B cell (primary cell): ENCODE measurements around the gene BRINP3. TPM values are rescaled to one million over a fixed set of nuclear protein-coding genes. Genes with fewer than 3 reads are reported as not detected.

Experiments used
- ATAC-seq: fragments of 200-7000 bp; cut with Tn5 transposase; one replicate; pipeline ENCODE4 v1.10.0; 2021; ENCODE audit warnings: low read depth, mild to moderate bottlenecking, moderate number of reproducible peaks, moderate library complexity
- CTCF ChIA-PET: fragments of 350-600 bp; sonication (Branson Sonifier 250); formaldehyde crosslinking; loops from one replicate; lab custom pipeline; 2021; ENCODE audit warnings: antibody characterized with exemption, inconsistent platforms; lab: Charles Lee
- POLR2A ChIA-PET: fragments of 350-600 bp; sonication (Branson Sonifier 250); formaldehyde crosslinking; loops from one replicate; lab custom pipeline; 2021; ENCODE audit warnings: antibody characterized with exemption; lab: Charles Lee
- DNase-seq: peaks from one replicate; pipeline ENCODE4 v3.0.0; 2013
- H2AFZ ChIP-seq: 2 replicates; pipeline ENCODE4 v1.6.1; 2012; ENCODE audit warnings: mild to moderate bottlenecking, low read depth, low read length; ENCODE audit not compliant: insufficient read depth, poor library complexity, severe bottlenecking
- H3K27ac ChIP-seq, 2 donors: 1 replicate in 1 of 2; 2 replicates in 1 of 2; pipeline ENCODE4 v1.5.1; 2012 to 2013; ENCODE audit warnings: low read length in 2 of 2, mild to moderate bottlenecking in 2 of 2, moderate library complexity in 1 of 2
- H3K27me3 ChIP-seq, 4 experiments: fragments of 200-600 bp in 1 of 4; sonication (generic) in 1 of 4; replicated peaks in 1 of 4; 1 replicate in 2 of 4; 2 replicates in 2 of 4; pipeline versions ENCODE4 v1.6.1 to v1.7.0; 2013 to 2016; ENCODE audit warnings: low read length in 3 of 4, mild to moderate bottlenecking in 2 of 4, mixed read lengths in 1 of 4, moderate library complexity in 1 of 4; ENCODE audit not compliant: insufficient read depth in 4 of 4, control insufficient read depth in 3 of 4; ENCODE audit errors: control extremely low read depth in 1 of 4
- H3K36me3 ChIP-seq, 2 experiments: replicated peaks in 1 of 2; 1 replicate in 1 of 2; 2 replicates in 1 of 2; pipeline versions ENCODE4 v1.6.1 to v1.7.1; 2013; ENCODE audit warnings: low read length in 1 of 2; ENCODE audit not compliant: insufficient read depth in 2 of 2, control insufficient read depth in 1 of 2; ENCODE audit errors: control extremely low read depth in 1 of 2, extremely low read depth in 1 of 2
- H3K4me1 ChIP-seq, 2 donors: fragments of 200-600 bp in 1 of 2; sonication (generic) in 1 of 2; 1 replicate in 1 of 2; 2 replicates in 1 of 2; pipeline versions ENCODE4 v1.5.1 to v1.6.1; 2013 to 2017; ENCODE audit warnings: low read length in 2 of 2; ENCODE audit not compliant: control insufficient read depth in 2 of 2, insufficient read depth in 2 of 2
- H3K4me2 ChIP-seq: replicated peaks from 2 replicates; pipeline ENCODE3; 2012; ENCODE audit warnings: mild to moderate bottlenecking, low read depth, low read length; ENCODE audit not compliant: poor library complexity, severe bottlenecking
- H3K4me3 ChIP-seq, 5 experiments: fragments of 200-600 bp in 1 of 5; sonication (generic) in 1 of 5; 1 replicate in 3 of 5; 2 replicates in 2 of 5; pipeline versions ENCODE4 v1.5.1 to v1.7.0; 2011 to 2016; ENCODE audit warnings: low read length in 4 of 5, mild to moderate bottlenecking in 4 of 5, low read depth in 2 of 5, control low read depth in 1 of 5, moderate library complexity in 1 of 5; ENCODE audit not compliant: insufficient read depth in 1 of 5; ENCODE audit errors: control extremely low read depth in 1 of 5, extremely low read depth in 1 of 5
- H3K79me2 ChIP-seq: fragments of 200-600 bp; sonication (generic); one replicate; pipeline ENCODE4 v1.6.0; 2016; ENCODE audit warnings: low read length; ENCODE audit not compliant: control insufficient read depth, insufficient read depth
- H3K9ac ChIP-seq: fragments of 200-600 bp; sonication (generic); 2 replicates; pipeline ENCODE4 v1.6.1; 2017; ENCODE audit warnings: mild to moderate bottlenecking, low read length, moderate library complexity
- H3K9me3 ChIP-seq, 3 donors: one replicate each; pipeline versions ENCODE4 v1.6.1 to v1.7.1; 2013; ENCODE audit warnings: low read length in 2 of 3; ENCODE audit not compliant: control insufficient read depth in 2 of 3, insufficient read depth in 1 of 3; ENCODE audit errors: control extremely low read depth in 1 of 3
- H4K20me1 ChIP-seq: 2 replicates; pipeline ENCODE4 v1.6.0; 2012; ENCODE audit warnings: mild to moderate bottlenecking, low read length; ENCODE audit not compliant: insufficient read depth, control insufficient read depth, poor library complexity, severe bottlenecking
- H3K27ac Mint-ChIP-seq: one replicate; pipeline ENCODE4 v1.8.0; 2021; ENCODE audit warnings: mixed read lengths
- H3K27me3 Mint-ChIP-seq: one replicate; pipeline ENCODE4 v1.8.0; 2021; ENCODE audit warnings: mixed read lengths
- H3K4me1 Mint-ChIP-seq: one replicate; pipeline ENCODE4 v1.8.0; 2021; ENCODE audit warnings: mixed read lengths
- H3K4me3 Mint-ChIP-seq: one replicate; pipeline ENCODE4 v1.8.0; 2021; ENCODE audit warnings: mixed read lengths
- H3K9me3 Mint-ChIP-seq: one replicate; pipeline ENCODE4 v1.8.0; 2022; ENCODE audit warnings: mixed read lengths; ENCODE audit not compliant: insufficient read depth
- EZH2 ChIP-seq: IDR thresholded peaks from 2 replicates; pipeline ENCODE4 v1.6.1; 2012; ENCODE audit warnings: borderline replicate concordance, low read depth, mild to moderate bottlenecking, moderate library complexity, low read length; ENCODE audit not compliant: insufficient read depth, poor library complexity, severe bottlenecking
- WGBS: methylation state at CpG from one replicate; pipeline ENCODE4 v1.1.5; 2013; ENCODE audit warnings: missing lambda C conversion rate; ENCODE audit not compliant: insufficient coverage; 5-methylcytosine and 5-hydroxymethylcytosine counted together
- intact Hi-C: fragments of 100-400 bp; cut with micrococcal nuclease; formaldehyde crosslinking; loops from one replicate; pipeline ENCODE4 v1.10.0; 2022
- polyA plus RNA-seq: library from polyadenylated mRNA; depleted of rRNA; stranded (reverse); fragments of >200 nt; gene quantifications from 2 replicates; pipeline ENCODE4 v1.2.3, GENCODE V29; 2012
- total RNA-seq, 2 donors: library from RNA; stranded (reverse); fragments of 120-200 nt in 1 of 2; gene quantifications; 1 replicate in 1 of 2; 2 replicates in 1 of 2; pipeline versions ENCODE4 v1.2.3 to v1.2.4, GENCODE V29; 2013 to 2022
- TF ChIP-seq, protein P1 (sequence below): fragments of 200-600 bp; IDR thresholded peaks from one replicate; pipeline ENCODE4 v1.8.0; 2022; ENCODE audit warnings: antibody characterized with exemption, mild to moderate bottlenecking

BRINP3 gene
- total and polyA plus RNA-seq, 2 donors (not counting 1 experiment from before 2014, with no cell fraction given) = not detected

DNA sequence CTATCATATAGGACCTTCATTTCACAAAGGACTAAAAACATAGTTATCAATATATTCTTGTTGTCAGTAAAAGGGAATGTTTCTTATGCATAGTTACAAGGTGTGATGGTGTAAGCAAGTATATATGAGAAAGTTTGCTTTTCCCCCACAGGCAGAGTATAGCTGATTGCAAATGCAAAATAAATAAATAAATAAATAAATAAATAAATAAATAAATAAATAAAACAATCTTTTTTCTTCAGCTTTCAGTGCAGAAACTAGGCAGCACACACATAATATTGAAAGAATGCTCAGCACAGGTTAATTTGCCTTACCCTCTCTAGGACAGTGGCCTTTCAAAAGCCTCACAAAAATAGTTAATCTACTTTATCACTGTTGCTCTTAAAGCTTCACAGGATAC lies 138.8 kb downstream of the BRINP3 start:
- H2AFZ ChIP-seq = no peak overlapping the region
- no peak overlapping the region for H3K4me2 ChIP-seq
- H3K27ac Mint-ChIP-seq = no peak overlapping the region
- no peaks in the 10 kb centered on the region for H3K36me3 ChIP-seq
- H4K20me1 ChIP-seq = no peaks in the 10 kb centered on the region
- no peaks in the 10 kb centered on the region for H3K9me3 ChIP-seq
- H3K4me1 ChIP-seq = no peaks in the 10 kb centered on the region
- peaks cover 3% of the 10 kb centered on the region for H3K9me3 Mint-ChIP-seq
- H3K27me3 ChIP-seq = no peaks in the 10 kb centered on the region
- DNase-seq = no peak
- ChIA-PET CTCF (no interaction called here), POLR2A (no interaction called here)
- H3K27ac ChIP-seq = no peak overlapping the region
- no peaks in the 10 kb centered on the region for H3K79me2 ChIP-seq
- ATAC-seq = no peak
- H3K27me3 Mint-ChIP-seq = no peaks in the 10 kb centered on the region
- no peak overlapping the region for H3K9ac ChIP-seq
- no peak overlapping the region for H3K4me3 Mint-ChIP-seq
- intact Hi-C loops = no loop called here
- TF ChIP-seq, protein P1, sequence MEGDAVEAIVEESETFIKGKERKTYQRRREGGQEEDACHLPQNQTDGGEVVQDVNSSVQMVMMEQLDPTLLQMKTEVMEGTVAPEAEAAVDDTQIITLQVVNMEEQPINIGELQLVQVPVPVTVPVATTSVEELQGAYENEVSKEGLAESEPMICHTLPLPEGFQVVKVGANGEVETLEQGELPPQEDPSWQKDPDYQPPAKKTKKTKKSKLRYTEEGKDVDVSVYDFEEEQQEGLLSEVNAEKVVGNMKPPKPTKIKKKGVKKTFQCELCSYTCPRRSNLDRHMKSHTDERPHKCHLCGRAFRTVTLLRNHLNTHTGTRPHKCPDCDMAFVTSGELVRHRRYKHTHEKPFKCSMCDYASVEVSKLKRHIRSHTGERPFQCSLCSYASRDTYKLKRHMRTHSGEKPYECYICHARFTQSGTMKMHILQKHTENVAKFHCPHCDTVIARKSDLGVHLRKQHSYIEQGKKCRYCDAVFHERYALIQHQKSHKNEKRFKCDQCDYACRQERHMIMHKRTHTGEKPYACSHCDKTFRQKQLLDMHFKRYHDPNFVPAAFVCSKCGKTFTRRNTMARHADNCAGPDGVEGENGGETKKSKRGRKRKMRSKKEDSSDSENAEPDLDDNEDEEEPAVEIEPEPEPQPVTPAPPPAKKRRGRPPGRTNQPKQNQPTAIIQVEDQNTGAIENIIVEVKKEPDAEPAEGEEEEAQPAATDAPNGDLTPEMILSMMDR = no peak
- no peak for TF ChIP-seq EZH2
- no peak overlapping the region for H3K4me3 ChIP-seq
- no peaks in the 10 kb centered on the region for H3K4me1 Mint-ChIP-seq

GRCh38 chr1:190328871-190329270 lies 148.8 kb downstream of the BRINP3 start:
- CTCF ChIA-PET = no interaction called here
- WGBS = 100% methylated on average over 1 of the region's 4 CpGs
- POLR2A ChIA-PET = no interaction called here
- Histone ChIP-seq H2AFZ (no peak overlapping the region), H3K36me3 (no peaks in the 10 kb centered on the region), H3K27ac (no peak overlapping the region), H3K79me2 (no peaks in the 10 kb centered on the region), H3K9me3 (no peaks in the 10 kb centered on the region), H3K4me3 (no peak overlapping the region), H3K4me2 (no peak overlapping the region), H4K20me1 (no peaks in the 10 kb centered on the region), H3K27me3 (no peaks in the 10 kb centered on the region), H3K4me1 (no peaks in the 10 kb centered on the region), H3K9ac (no peak overlapping the region)
- no peaks in the 10 kb centered on the region for H3K4me1 Mint-ChIP-seq
- ATAC-seq (no peak), DNase-seq (no peak)
- H3K9me3 Mint-ChIP-seq = peaks cover 6% of the 10 kb centered on the region
- H3K4me3 Mint-ChIP-seq = no peak overlapping the region
- TF ChIP-seq, protein P1 = no peak
- no peak for TF ChIP-seq EZH2
- no peak overlapping the region for H3K27ac Mint-ChIP-seq
- no peaks in the 10 kb centered on the region for H3K27me3 Mint-ChIP-seq
- intact Hi-C loops = no loop called here
